Peyer's patch (tissue), 4 donors: Measurements from ENCODE around the gene IFI30.

Experiments used
- POLR2A ChIP-seq, 2 donors: fragments of 450-650 bp; IDR thresholded peaks; one replicate each; pipeline ENCODE4 v1.5.1; 2017; ENCODE audit warnings: antibody characterized with exemption in 2 of 2, mild to moderate bottlenecking in 2 of 2, moderate library complexity in 2 of 2
- TF ChIP-seq, protein P1 (sequence below), 6 experiments: fragments of 450-650 bp in 4 of 6; fragments of 200-600 bp in 2 of 6; sonication (generic) in 1 of 6; IDR thresholded peaks; one replicate each; pipeline ENCODE4 v1.5.1; 2017 to 2019; ENCODE audit warnings: antibody characterized with exemption in 6 of 6, mild to moderate bottlenecking in 3 of 6, moderate library complexity in 1 of 6

- TF ChIP-seq, protein P1, sequence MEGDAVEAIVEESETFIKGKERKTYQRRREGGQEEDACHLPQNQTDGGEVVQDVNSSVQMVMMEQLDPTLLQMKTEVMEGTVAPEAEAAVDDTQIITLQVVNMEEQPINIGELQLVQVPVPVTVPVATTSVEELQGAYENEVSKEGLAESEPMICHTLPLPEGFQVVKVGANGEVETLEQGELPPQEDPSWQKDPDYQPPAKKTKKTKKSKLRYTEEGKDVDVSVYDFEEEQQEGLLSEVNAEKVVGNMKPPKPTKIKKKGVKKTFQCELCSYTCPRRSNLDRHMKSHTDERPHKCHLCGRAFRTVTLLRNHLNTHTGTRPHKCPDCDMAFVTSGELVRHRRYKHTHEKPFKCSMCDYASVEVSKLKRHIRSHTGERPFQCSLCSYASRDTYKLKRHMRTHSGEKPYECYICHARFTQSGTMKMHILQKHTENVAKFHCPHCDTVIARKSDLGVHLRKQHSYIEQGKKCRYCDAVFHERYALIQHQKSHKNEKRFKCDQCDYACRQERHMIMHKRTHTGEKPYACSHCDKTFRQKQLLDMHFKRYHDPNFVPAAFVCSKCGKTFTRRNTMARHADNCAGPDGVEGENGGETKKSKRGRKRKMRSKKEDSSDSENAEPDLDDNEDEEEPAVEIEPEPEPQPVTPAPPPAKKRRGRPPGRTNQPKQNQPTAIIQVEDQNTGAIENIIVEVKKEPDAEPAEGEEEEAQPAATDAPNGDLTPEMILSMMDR (IDR thresholded peaks at IDR 0.05): no peak
- TF ChIP-seq POLR2A (IDR thresholded peaks at IDR 0.05): no peak
These were observed 20.5 kb downstream of the IFI30 start for GRCh38 chr19:18194181-18194530.
